H9 (cell line): ENCODE measurements around the gene MED31. TPM values are rescaled to one million over a fixed set of nuclear protein-coding genes. Genes with fewer than 3 reads are reported as not detected.

ENCODE experiments used
- DNase-seq: peaks from one replicate; pipeline ENCODE4 v3.0.0-alpha.2; 2017
- H2AFZ ChIP-seq: one replicate; pipeline ENCODE4 v1.6.1; 2013; ENCODE audit warnings: mild to moderate bottlenecking, low read length, control low read depth, moderate library complexity
- H2AK5ac ChIP-seq: 2 replicates; pipeline ENCODE4 v1.6.1; 2013; ENCODE audit warnings: low read length, control low read depth, mixed read lengths; ENCODE audit not compliant: insufficient read length
- H2BK120ac ChIP-seq: one replicate; pipeline ENCODE4 v1.6.1; 2013; ENCODE audit warnings: low read depth, mild to moderate bottlenecking, low read length, control low read depth, inconsistent platforms; ENCODE audit not compliant: poor library complexity, severe bottlenecking
- H2BK12ac ChIP-seq: 2 replicates; pipeline ENCODE4 v1.6.1; 2013; ENCODE audit warnings: low read length, control low read depth, mixed read lengths, low read depth; ENCODE audit not compliant: insufficient read length
- H2BK15ac ChIP-seq: 2 replicates; pipeline ENCODE4 v1.6.1; 2013; ENCODE audit warnings: low read depth, low read length, control low read depth
- H2BK20ac ChIP-seq: one replicate; pipeline ENCODE4 v1.6.1; 2013; ENCODE audit warnings: low read depth, mild to moderate bottlenecking, low read length, control low read depth, inconsistent platforms; ENCODE audit not compliant: poor library complexity, severe bottlenecking
- H2BK5ac ChIP-seq: 2 replicates; pipeline ENCODE4 v1.6.1; 2013; ENCODE audit warnings: low read length, control low read depth, mixed read lengths; ENCODE audit not compliant: insufficient read length
- H3K14ac ChIP-seq: 2 replicates; pipeline ENCODE4 v1.6.1; 2013; ENCODE audit warnings: low read length, control low read depth; ENCODE audit not compliant: insufficient read depth
- H3K18ac ChIP-seq: 2 replicates; pipeline ENCODE4 v1.6.1; 2013; ENCODE audit warnings: low read depth, mild to moderate bottlenecking, mixed read lengths, low read length, control low read depth; ENCODE audit not compliant: insufficient read length
- H3K23ac ChIP-seq: 2 replicates; pipeline ENCODE4 v1.6.1; 2013; ENCODE audit warnings: low read length, control low read depth, mixed read lengths, low read depth; ENCODE audit not compliant: insufficient read length
- H3K23me2 ChIP-seq: 2 replicates; pipeline ENCODE4 v1.6.1; 2013; ENCODE audit warnings: low read depth, mild to moderate bottlenecking, mixed read lengths, low read length, control low read depth; ENCODE audit not compliant: insufficient read length, poor library complexity, severe bottlenecking
- H3K27ac ChIP-seq: 2 replicates; pipeline ENCODE4 v1.5.1; 2013; ENCODE audit warnings: low read length, control low read depth, mixed read lengths, low read depth; ENCODE audit not compliant: insufficient read length
- H3K27me3 ChIP-seq: 2 replicates; pipeline ENCODE4 v1.6.1; 2013; ENCODE audit warnings: low read length, control low read depth, inconsistent platforms; ENCODE audit not compliant: insufficient read depth
- H3K4ac ChIP-seq: 2 replicates; pipeline ENCODE4 v1.6.1; 2013; ENCODE audit warnings: low read depth, mild to moderate bottlenecking, control low read depth, inconsistent platforms, low read length, moderate library complexity
- H3K4me1 ChIP-seq: 2 replicates; pipeline ENCODE4 v1.6.1; 2013; ENCODE audit warnings: low read length, control low read depth, inconsistent platforms; ENCODE audit not compliant: insufficient read depth
- H3K4me2 ChIP-seq: 2 replicates; pipeline ENCODE4 v1.6.1; 2013; ENCODE audit warnings: low read length, control low read depth, mixed read lengths; ENCODE audit not compliant: insufficient read length, insufficient read depth
- H3K56ac ChIP-seq: 2 replicates; pipeline ENCODE4 v1.6.1; 2013; ENCODE audit warnings: low read depth, mild to moderate bottlenecking, mixed read lengths, low read length, control low read depth; ENCODE audit not compliant: insufficient read length
- H3K79me1 ChIP-seq: 2 replicates; pipeline ENCODE4 v1.6.1; 2013; ENCODE audit warnings: low read depth, mild to moderate bottlenecking, moderate library complexity, low read length, control low read depth, inconsistent platforms; ENCODE audit not compliant: insufficient read depth, poor library complexity, severe bottlenecking
- H3K79me2 ChIP-seq: 2 replicates; pipeline ENCODE4 v1.6.1; 2013; ENCODE audit warnings: low read length, control low read depth, inconsistent platforms; ENCODE audit not compliant: insufficient read depth
- H3K9ac ChIP-seq: 2 replicates; pipeline ENCODE4 v1.6.1; 2013; ENCODE audit warnings: low read length, control low read depth, mixed read lengths; ENCODE audit not compliant: insufficient read length; ENCODE audit errors: extremely low read depth
- H3K9me3 ChIP-seq: one replicate; pipeline ENCODE4 v1.6.1; 2013; ENCODE audit warnings: low read depth, low read length, inconsistent platforms; ENCODE audit not compliant: control insufficient read depth
- H3T11ph ChIP-seq: one replicate; pipeline ENCODE4 v1.6.1; 2013; ENCODE audit warnings: mild to moderate bottlenecking, low read length, control low read depth, inconsistent platforms
- H4K20me1 ChIP-seq: one replicate; pipeline ENCODE4 v1.6.1; 2013; ENCODE audit not compliant: control insufficient read depth, insufficient read length, insufficient read depth
- H4K5ac ChIP-seq: 2 replicates; pipeline ENCODE4 v1.6.1; 2013; ENCODE audit warnings: low read depth, mild to moderate bottlenecking, mixed read lengths, low read length, control low read depth; ENCODE audit not compliant: insufficient read length
- H4K8ac ChIP-seq: replicated peaks from 2 replicates; pipeline ENCODE4 v1.6.1; 2013; ENCODE audit warnings: low read length, control low read depth, mixed read lengths, low read depth; ENCODE audit not compliant: insufficient read length
- H4K91ac ChIP-seq: 2 replicates; pipeline ENCODE4 v1.6.1; 2013; ENCODE audit warnings: low read depth, mild to moderate bottlenecking, moderate library complexity, mixed read lengths, low read length, control low read depth; ENCODE audit not compliant: insufficient read length
- H3K27ac Mint-ChIP-seq, 3 experiments: 2 replicates in 2 of 3; 3 replicates in 1 of 3; pipeline ENCODE4 v1.8.0; 2020 to 2021; ENCODE audit warnings: mixed read lengths in 3 of 3, mild to moderate bottlenecking in 1 of 3, moderate library complexity in 1 of 3
- H3K27me3 Mint-ChIP-seq: 2 replicates; pipeline ENCODE4 v1.8.0; 2021; ENCODE audit warnings: low read depth, mild to moderate bottlenecking, moderate library complexity, mixed read lengths
- H3K36me3 Mint-ChIP-seq, 3 experiments: 2 replicates in 2 of 3; 3 replicates in 1 of 3; pipeline ENCODE4 v1.8.0; 2020 to 2021; ENCODE audit warnings: low read depth in 3 of 3, mixed read lengths in 3 of 3; ENCODE audit not compliant: insufficient read depth in 1 of 3
- H3K4me1 Mint-ChIP-seq, 2 experiments: 2 replicates each; pipeline ENCODE4 v1.8.0; 2020; ENCODE audit warnings: mixed read lengths in 2 of 2
- H3K4me3 Mint-ChIP-seq, 2 experiments: 2 replicates in 1 of 2; 3 replicates in 1 of 2; pipeline ENCODE4 v1.8.0; 2020 to 2021; ENCODE audit warnings: mild to moderate bottlenecking in 2 of 2, mixed read lengths in 2 of 2, moderate library complexity in 1 of 2
- H3K9me3 Mint-ChIP-seq, 2 experiments: 2 replicates in 1 of 2; 3 replicates in 1 of 2; pipeline ENCODE4 v1.8.0; 2020; ENCODE audit warnings: mild to moderate bottlenecking in 2 of 2, mixed read lengths in 2 of 2, moderate library complexity in 1 of 2
- CTCF ChIP-seq: fragments of 200-600 bp; sonication (generic); conservative IDR thresholded peaks from 3 replicates; pipeline ENCODE4 v1.8.0; 2021; ENCODE audit warnings: antibody characterized with exemption, mild to moderate bottlenecking
- WGBS: extraction: QIAGEN DNeasy Blood & Tissue Kit; methylation state at CpG from one replicate; pipeline ENCODE4 v1.1.7; 2013; ENCODE audit warnings: missing lambda C conversion rate, low lambda C conversion rate, mixed read lengths; ENCODE audit not compliant: insufficient read length; ENCODE audit errors: extremely low coverage; 5-methylcytosine and 5-hydroxymethylcytosine counted together
- total RNA-seq: library from RNA; stranded (reverse); gene quantifications from 2 replicates; pipeline ENCODE4 v1.2.1, GENCODE V29; 2021

MED31 gene
- total RNA-seq, 1 experiment from 2014 or later, result 11.8 TPM

- TF ChIP-seq CTCF, result no peak
- no peak overlapping the region for H3T11ph ChIP-seq
- no peak overlapping the region for H3K27ac ChIP-seq
- no peak overlapping the region for H4K91ac ChIP-seq
- H3K23me2 ChIP-seq, result no peaks in the 10 kb centered on the region
- H3K23ac ChIP-seq, result no peak overlapping the region
- H3K4ac ChIP-seq, result no peak overlapping the region
- no peak overlapping the region for H2BK12ac ChIP-seq
- no peak for DNase-seq
- H3K79me1 ChIP-seq, result no peaks in the 10 kb centered on the region
- H3K9me3 Mint-ChIP-seq, result no peaks in the 10 kb centered on the region; a peak in 1 of 5 replicates
- H3K27ac Mint-ChIP-seq, result no peak overlapping the region; a peak in 1 of 7 replicates
- WGBS, result no CpG with 5 or more reads among the region's 7 CpGs
- no peaks in the 10 kb centered on the region for H3K4me1 ChIP-seq
- H2AFZ ChIP-seq, result no peak overlapping the region
- H2BK15ac ChIP-seq, result no peak overlapping the region
- H3K14ac ChIP-seq, result no peak overlapping the region
- H4K8ac ChIP-seq, result no peak overlapping the region
- no peak overlapping the region for H3K4me2 ChIP-seq
- H2BK20ac ChIP-seq, result no peak overlapping the region
- H3K79me2 ChIP-seq, result no peaks in the 10 kb centered on the region
- H4K5ac ChIP-seq, result no peak overlapping the region
- H3K4me3 Mint-ChIP-seq, result no peak overlapping the region
- no peaks in the 10 kb centered on the region for H3K36me3 Mint-ChIP-seq
- no peak overlapping the region for H2BK5ac ChIP-seq
- H3K4me1 Mint-ChIP-seq, result no peaks in the 10 kb centered on the region
- H3K27me3 Mint-ChIP-seq, result peaks cover 9% of the 10 kb centered on the region
- no peak overlapping the region for H2AK5ac ChIP-seq
- no peaks in the 10 kb centered on the region for H3K9me3 ChIP-seq
- H3K56ac ChIP-seq, result no peak overlapping the region
- H2BK120ac ChIP-seq, result no peak overlapping the region
- no peaks in the 10 kb centered on the region for H4K20me1 ChIP-seq
- H3K9ac ChIP-seq, result no peak overlapping the region
- H3K27me3 ChIP-seq, result no peaks in the 10 kb centered on the region
- peak overlapping the region; percentile 16 for H3K18ac ChIP-seq
These were observed 33.0 kb upstream of the MED31 start for GRCh38 chr17:6684460-6684783.
